GM10248 (cell line): ENCODE results near the gene PMPCB.

Experiments used
- CTCF ChIA-PET: fragments of 300-600 bp; sonication (Branson Sonifier 250); formaldehyde crosslinking; extraction: SDS; loops from one replicate; lab custom pipeline; 2021; ENCODE audit warnings: antibody characterized with exemption; lab: Yijun Ruan, JAX
- POLR2A ChIA-PET: fragments of 350-650 bp; sonication (Branson Sonifier 250); formaldehyde crosslinking; extraction: SDS; loops from one replicate; lab custom pipeline; 2020; ENCODE audit warnings: antibody characterized with exemption; lab: Yijun Ruan, JAX
- DNase-seq: peaks from one replicate; pipeline ENCODE4 v3.0.0; 2012; ENCODE audit errors: extremely low spot score
- TF ChIP-seq, protein P1 (sequence below): IDR thresholded peaks from 2 replicates; pipeline ENCODE4 v1.5.1; 2012; ENCODE audit warnings: mild to moderate bottlenecking, low read depth; ENCODE audit errors: extremely low read depth, missing control alignments, control extremely low read depth

PMPCB gene

DNA sequence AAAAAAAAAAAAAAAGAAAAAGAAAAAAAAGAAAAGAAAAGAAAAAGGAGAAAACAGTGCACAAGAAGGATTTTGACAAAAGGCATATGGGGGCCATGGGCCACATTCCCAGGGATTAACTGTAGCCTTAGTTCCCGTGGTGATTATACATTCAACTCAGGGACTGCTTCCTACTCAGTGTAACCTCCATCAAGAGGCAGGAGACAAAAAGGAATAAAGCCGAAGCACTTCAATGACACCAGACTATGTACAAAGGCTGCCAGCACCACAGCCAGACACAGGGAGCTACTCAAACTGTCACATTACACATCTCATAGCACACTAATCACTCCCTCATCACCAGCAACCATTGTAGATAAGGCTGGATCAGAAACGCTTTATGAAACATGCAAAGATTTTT, 5.1 kb upstream of the PMPCB start:
- TF ChIP-seq, protein P1, sequence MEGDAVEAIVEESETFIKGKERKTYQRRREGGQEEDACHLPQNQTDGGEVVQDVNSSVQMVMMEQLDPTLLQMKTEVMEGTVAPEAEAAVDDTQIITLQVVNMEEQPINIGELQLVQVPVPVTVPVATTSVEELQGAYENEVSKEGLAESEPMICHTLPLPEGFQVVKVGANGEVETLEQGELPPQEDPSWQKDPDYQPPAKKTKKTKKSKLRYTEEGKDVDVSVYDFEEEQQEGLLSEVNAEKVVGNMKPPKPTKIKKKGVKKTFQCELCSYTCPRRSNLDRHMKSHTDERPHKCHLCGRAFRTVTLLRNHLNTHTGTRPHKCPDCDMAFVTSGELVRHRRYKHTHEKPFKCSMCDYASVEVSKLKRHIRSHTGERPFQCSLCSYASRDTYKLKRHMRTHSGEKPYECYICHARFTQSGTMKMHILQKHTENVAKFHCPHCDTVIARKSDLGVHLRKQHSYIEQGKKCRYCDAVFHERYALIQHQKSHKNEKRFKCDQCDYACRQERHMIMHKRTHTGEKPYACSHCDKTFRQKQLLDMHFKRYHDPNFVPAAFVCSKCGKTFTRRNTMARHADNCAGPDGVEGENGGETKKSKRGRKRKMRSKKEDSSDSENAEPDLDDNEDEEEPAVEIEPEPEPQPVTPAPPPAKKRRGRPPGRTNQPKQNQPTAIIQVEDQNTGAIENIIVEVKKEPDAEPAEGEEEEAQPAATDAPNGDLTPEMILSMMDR, result no peak
- ChIA-PET CTCF (interaction anchor here (2.3 kb wide), 1 partner anchor 114 kb away, joined by 6 read pairs; no protein-coding TSS in a partner anchor), POLR2A (no interaction called here)
- no peak for DNase-seq

DNA sequence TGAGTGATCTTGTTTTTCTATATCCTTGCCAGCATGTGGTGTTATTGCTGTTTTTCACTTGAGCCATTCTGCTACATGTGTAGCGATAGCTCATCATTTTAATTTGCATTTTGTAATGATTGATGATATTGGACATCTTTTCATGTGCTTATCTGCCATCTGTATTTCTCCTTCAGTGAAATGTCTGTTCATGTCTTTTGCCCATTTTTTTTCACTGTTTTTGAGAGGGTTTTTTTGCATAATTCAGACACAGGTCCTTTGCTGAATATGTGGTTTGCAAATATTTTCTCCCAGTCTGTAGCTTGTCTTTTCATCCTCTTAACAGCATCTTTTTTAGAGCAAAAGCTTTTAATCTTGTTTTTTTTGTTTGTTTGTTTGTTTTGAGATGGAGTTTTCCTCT, 3.7 kb upstream of the PMPCB start:
- DNase-seq, result no peak
- POLR2A ChIA-PET, result interaction anchor here (0.6 to 0.8 kb wide), 2 partner anchors 17 to 54 kb away, joined by 3 to 6 read pairs; no protein-coding TSS in a partner anchor

DNA sequence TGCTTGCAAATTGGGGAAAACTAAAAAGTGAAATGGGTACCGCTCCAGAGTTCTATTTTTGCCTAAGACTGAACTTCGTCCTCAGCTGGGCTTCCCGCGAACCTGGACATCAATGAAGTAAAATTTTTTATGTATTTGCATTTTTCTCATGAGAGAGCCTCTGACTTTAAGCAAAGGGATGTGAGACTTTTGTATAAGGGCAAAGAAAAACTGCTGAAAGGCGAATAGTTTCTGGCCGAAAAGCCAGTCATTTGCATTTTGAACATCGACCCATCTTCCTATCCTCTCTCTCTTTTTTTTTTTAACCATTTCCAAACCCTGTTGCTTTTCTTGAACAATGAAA, 573 bp downstream of the PMPCB start:
- ChIA-PET POLR2A (no interaction called here), CTCF (interaction anchor here (0.8 to 3.8 kb wide), 9 partner anchors 8 to 111 kb away, joined by 3 to 21 read pairs (median 5); no protein-coding TSS in a partner anchor)

More for the DNA sequence above, 3.7 kb upstream of the PMPCB start:
- CTCF ChIA-PET, result interaction anchor here (2.0 kb wide), 1 partner anchor 113 kb away, joined by 6 read pairs; no protein-coding TSS in a partner anchor
- TF ChIP-seq, protein P1, result no peak

DNA sequence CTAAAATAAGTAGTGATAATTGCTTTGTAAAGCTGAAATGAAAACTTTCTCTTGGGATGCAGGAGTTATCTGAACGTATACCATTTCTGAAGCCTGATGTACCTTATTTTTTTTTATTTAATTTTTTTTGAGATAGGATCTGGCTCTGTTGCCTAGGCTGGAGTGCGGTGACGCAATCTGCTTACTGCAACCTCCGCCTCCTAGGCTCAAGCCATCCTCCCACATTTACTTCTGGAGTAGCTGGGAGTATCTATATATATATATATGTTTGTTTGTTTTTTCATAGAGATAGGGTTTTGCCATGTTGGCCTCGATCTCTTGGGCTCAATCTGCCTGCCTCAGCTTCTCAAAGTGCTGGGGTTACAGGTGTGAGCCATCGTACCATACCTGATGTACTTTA, 2.4 kb downstream of the PMPCB start:
- DNase-seq, result no peak
- TF ChIP-seq, protein P1, result no peak
- POLR2A ChIA-PET, result no interaction called here
- CTCF ChIA-PET, result interaction anchor here (1.3 to 1.8 kb wide), 3 partner anchors 10 to 33 kb away, joined by 3 to 5 read pairs (median 4); no protein-coding TSS in a partner anchor

More for the DNA sequence above, 573 bp downstream of the PMPCB start:
- DNase-seq, result no peak
- TF ChIP-seq, protein P1, result no peak

DNA sequence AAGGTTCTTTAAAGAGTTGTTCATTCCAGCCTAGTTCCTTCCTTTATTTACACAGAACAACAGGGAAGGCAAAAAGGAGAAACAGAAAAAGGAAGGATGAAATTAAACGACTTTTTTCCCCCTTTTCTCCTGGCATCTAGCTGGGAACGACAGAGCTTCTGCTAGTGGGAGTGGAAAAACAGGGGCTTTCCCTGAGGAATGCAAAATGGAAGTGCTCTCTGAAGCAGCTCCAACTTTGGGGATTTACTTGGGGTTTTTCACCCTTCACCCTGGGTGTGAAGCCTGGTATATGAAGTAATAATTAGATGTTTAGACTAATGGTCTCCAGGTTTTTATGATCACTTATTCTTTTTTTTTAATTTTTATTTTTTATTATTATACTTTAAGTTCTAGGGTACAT, 4.2 kb downstream of the PMPCB start:
- TF ChIP-seq, protein P1, result no peak
- POLR2A ChIA-PET, result no interaction called here
- no peak for DNase-seq
- CTCF ChIA-PET, result interaction anchor here (1.8 kb wide), 1 partner anchor 9 kb away, joined by 4 read pairs; no protein-coding TSS in a partner anchor

DNA sequence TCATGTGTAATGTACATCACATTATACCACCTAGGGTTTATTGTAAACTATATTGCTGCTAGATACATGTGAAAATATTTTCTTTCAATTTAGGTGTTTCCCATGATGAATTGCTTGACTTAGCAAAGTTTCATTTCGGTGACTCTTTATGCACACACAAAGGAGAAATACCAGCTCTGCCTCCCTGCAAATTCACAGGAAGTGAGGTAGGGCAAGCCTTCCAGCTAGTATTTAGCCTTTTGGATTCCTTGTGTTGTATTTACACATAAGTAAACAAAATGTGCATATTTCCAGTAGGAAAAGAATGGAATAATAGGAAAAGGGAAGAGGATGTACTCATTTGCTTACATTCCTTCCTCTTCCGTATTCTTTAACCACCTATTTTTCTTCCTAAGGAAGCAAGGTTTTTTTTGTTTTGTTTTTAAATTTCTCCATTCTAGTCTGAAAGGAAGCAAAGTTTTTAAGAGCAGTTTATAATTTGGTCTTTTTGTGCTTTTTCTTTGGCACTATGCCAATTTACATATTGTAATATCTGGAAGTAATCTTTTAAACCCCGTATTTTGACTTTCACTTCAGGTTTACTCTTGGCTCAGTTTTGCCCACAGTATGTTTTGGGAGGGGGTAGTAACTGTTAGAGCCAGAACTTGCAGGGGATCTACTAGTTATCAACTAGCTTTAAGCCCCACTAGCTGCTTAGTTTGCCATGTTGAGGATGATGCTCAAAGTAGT, 10.4 kb downstream of the PMPCB start:
- CTCF ChIA-PET, result interaction anchor here (1.2 to 2.3 kb wide), 3 partner anchors 9 to 27 kb away, joined by 4 to 5 read pairs (median 5); partner anchors contain the start of gene PMPCB
- POLR2A ChIA-PET, result no interaction called here

More for the DNA sequence above, 10.4 kb downstream of the PMPCB start:
- TF ChIP-seq, protein P1, result no peak
- no peak for DNase-seq
